Measurements from ENCODE around the gene CEMP1.
"Not testable (repeated sequence)": the region's sequence is repeated elsewhere in the genome, so short reads cannot be mapped to it uniquely, and the experiment has no call there.

CEMP1 gene

DNA sequence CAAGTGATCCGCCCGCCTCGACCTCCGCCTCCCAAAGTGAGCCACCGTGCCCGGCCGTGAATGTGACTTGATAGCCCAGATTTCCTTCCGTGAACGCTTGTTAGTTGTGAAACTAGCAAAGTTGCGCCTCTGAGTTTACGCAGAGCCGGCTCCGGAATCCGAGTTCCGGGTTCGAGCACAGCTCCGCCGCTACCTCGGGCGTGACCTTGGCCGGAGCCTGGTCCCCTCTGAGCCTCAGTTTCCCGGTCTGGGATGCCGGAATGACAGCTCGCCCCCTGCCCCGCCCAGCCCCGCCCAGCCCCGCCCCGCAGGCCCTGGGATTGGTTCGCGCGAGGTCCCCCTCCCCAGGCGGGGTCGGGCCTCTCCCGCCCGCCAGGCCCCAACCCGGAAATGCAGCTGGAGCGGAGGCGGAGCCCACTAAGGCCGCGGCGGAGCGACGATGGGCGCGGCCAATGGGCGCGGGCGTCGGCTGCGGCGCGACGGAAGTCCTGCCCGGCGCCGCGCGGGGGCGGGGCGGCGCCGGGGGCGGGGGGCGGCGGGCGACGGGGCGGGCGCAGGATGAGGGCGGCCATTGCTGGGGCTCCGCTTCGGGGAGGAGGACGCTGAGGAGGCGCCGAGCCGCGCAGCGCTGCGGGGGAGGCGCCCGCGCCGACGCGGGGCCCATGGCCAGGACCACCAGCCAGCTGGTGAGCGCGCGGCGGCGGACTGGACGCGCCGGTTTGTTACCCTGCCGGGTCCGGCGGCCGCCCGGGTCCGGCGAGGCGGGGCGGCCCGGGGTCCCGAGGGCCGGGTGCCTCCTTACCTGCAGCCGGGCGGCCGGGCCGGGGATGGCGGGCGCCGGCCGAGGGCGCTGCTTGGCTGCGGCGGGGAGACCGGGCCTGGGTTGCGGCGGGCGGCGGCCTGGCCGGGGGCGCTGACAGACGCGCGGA lies 6.5 kb upstream of the CEMP1 start, which contains the start of gene PDPK1:
PDPK1 (plus strand) TSS at position 571 of the 929 bp plus-strand sequence; CDS start at position 663, 92 bp downstream.
- FAIRE-seq (no peak), DNase-seq (ENCODE audit: low spot score) (peak; percentile 97)

DNA sequence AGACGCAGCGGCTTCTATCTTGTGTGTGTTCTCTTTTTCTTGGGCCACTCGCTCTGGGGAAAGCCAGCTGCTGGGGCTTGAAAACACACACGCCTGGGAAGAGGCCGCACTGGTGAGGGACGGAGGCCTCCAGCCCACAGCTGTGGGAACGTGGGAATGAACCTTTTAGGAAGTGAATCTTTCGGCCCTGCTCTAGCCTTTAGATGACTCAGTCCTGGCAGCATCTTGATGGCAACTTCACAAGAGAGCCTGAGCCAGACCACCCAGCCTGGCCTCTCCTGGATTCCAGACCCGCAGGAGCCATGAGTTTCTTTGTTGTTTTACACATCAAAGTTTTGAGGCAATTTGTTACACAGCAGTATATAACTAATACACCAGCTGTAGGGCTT lies 4.4 kb upstream of the CEMP1 start:
- DNase-seq (ENCODE audit: low spot score) = no peak

DNA sequence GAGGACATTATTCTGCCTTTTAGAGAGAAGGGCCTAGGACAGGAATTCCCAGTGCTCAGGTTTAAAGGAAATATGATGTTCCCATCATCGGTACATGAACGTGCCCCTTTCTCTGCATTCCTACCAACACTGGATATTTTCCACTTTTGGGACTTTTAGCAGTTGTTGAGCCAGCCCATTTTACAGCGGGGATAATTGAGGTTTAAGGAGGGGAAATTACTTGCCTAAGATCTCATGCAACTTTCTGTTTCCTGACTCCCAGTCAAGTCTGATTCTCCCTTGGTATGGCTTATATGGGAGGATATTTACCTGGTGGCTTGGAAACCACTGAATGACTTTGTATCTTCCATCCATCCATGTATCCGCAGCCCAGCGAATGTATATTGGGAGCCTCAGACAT lies 3.1 kb upstream of the CEMP1 start:
- FAIRE-seq; DNase-seq (ENCODE audit: low spot score): not testable (repeated sequence)

More for the DNA sequence above, 4.4 kb upstream of the CEMP1 start:
- FAIRE-seq = no peak

DNA sequence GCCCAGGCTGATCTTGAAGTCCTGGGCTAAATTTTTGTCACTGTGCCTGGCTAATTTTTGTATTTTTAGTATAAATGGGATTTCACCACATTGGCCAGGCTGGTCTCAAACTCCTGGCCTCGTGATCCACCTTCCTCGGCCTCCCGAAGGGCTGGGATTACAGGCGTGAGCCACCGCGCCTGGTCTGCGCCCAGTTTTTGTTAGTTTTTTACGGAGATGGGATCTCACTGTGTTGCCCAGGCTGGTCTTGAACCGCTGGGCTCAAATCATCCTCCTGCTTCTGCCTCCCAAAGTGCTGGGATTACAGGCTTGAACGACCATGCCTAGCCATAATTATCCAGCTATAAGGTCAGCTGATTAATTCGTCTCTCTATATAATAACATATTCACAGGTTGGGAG lies 2.7 kb upstream of the CEMP1 start:
- FAIRE-seq = no peak
- DNase-seq (ENCODE audit: low spot score) = no peak

DNA sequence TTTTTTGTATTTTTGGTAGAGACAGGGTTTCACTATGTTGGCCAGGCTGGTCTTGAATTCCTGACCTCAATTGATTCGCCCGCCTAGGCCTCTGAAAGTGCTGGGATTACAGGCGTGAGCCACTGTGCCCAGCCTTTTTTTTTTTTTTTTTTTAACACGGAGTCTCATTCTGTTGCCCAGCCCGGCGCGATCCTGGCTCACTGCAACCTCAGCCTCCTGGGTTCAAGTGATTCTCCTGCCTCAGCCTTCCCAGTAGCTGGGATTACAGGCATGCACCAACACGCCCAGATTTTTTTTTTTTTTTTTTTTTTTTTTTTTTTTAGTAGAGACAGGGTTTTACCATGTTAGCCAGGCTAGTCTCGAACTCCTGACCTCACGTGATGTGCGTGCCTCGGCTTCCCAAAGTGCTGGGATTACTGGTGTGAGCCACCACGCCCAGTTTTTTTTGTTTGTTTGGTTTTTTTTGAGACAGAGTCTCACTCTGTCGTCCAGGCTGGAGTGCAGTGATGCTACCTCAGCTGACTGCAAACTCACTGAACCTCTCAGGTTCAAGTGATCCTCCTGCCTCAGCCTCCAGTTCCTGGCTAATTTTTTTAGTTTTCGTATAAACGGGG lies 2.0 kb upstream of the CEMP1 start:
- DNase-seq (ENCODE audit: low spot score); FAIRE-seq: not testable (repeated sequence)

DNA sequence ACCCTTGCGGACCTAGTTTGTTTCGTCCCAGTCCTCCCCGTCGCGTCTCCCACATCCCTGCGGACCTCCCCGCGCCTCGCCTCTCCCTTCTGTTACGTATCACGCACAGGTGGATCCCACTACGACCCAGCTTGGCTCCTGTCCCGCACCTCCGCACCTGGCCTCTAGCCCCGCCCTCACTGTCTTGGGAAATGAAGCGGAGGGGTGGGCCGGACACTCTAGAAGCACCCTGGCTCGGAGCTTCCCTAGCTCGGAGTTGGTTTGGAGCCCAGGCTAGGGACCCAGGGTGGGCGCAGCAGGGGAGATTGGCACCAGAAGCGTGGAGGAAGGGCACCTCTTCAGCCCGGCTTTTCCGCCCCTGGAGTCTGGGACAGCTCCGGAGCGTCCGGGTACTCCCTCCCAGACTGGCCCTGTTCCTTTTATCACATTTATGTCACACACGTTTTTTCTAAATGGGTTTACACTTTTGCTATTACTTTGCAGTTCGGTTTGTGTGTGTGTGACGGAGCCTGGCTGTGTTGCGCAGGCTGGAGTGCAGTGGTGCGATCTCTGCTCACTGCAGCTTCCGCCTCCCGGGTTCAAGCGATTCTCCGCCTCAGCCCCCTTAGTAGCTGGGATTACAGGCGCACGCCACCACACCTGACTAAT lies 1.4 kb upstream of the CEMP1 start:
- peak; percentile 91 for FAIRE-seq
- DNase-seq (ENCODE audit: low spot score) = peak; percentile 59

DNA sequence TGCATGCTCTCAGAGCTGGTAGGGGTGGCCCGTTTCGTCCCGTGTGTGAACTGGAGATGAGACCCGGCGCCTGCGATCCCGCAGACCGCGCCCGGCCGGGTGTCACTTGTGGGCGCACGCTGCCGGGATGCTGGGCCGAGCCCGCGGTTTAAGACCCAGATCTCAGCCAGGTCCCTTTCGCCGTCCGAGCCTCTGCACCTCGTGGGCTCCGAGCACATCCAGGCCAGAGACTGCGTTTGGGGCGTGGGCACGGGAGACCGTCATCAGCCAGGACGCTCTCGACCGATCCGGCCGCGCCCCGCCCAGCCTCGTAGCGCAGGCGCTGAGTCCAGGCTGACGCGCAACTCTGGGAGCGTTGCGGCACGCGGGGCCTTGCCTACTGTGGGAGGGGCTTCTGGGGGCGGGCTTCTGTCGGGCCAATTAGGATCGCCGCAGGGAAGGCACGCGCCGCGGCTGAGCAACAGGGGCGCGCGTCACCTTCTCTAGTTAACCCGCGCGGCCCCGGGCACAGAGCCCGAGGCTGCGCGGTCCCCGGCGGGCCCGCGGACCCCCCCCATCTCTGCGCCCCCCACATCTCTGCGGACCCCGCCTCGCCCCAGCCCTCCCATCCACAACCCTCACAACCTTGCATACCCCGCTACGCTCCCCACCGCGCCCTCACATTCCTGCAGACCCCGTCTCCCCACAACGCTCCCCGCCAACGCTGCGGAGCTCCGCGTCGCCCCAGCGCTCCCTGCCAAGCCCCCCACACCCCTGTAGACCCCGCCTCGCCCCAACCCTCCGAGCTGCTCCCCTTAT lies 687 bp upstream of the CEMP1 start:
- FAIRE-seq = peak; percentile 95

DNA sequence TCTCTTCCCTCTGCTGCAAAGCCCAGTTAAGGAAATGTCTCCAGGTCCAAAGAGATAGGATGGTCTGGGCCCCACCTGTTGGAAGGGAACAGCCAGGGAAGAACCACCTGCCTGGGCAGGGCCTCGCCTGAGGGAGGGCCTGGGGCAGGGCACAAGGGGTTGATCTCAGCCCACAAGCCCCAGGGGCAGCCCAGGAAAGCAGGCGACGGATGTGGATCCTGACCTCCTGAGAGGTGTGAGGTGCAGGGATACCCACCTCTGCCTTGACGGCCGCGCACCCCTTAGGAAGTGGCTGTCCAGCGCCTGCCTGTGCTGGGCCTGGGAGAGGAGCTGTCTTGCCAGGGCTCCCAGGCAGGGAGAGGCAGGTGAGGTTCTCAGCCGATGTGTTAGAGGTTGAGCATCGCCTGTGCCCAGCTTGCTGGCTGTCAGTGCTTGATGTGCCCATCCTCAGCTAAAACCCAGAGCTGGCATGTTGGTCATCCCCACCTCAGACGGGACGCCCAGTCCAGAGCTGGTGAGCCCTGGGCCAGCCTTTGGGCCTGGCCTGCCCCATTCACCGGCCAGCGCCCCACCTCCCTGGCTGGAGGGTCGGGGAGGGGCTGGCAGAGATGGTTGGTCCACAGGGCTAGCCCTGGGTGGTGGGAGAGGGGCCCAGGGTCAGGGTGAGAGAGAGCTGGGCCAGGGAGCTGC lies 434 bp downstream of the CEMP1 start:
- no peak for DNase-seq (ENCODE audit: low spot score)
- FAIRE-seq = no peak

More for the DNA sequence above, 687 bp upstream of the CEMP1 start:
- peak; percentile 98 for DNase-seq (ENCODE audit: low spot score)

DNA sequence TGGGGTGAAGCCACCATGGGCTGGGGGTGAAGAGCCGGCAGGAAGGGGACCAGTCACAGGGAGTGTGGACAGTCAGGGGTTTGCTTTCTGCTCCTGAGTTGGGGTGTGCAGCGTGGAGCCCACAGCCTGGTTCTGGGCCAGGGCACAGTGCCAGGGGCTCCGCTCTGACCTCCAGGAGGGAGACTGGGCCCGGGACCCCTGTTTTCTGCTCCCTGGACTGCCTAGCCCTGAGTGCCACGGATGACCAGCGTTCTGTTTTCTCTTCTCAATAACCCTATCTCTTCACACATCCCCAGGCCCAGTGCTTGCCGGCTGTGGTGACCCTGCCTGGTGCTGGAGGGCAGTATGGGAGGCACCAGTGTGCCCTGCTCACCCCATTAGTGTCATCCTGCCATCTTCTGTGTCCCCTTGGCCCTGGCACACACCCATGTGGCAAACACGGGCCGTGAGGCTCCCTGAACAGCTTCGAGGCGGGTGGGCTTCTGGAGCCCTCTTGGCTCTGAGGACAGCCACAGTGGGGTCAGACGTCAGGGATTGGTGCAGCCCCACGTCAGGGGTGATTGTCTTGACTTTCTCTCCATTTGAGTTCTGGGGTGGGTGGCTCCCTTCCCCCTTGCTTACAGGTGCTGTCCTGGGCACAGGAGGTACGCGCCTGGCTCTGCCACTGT lies 1.1 kb downstream of the CEMP1 start:
- peak; percentile 37 for FAIRE-seq
- no peak for DNase-seq (ENCODE audit: low spot score)

DNA sequence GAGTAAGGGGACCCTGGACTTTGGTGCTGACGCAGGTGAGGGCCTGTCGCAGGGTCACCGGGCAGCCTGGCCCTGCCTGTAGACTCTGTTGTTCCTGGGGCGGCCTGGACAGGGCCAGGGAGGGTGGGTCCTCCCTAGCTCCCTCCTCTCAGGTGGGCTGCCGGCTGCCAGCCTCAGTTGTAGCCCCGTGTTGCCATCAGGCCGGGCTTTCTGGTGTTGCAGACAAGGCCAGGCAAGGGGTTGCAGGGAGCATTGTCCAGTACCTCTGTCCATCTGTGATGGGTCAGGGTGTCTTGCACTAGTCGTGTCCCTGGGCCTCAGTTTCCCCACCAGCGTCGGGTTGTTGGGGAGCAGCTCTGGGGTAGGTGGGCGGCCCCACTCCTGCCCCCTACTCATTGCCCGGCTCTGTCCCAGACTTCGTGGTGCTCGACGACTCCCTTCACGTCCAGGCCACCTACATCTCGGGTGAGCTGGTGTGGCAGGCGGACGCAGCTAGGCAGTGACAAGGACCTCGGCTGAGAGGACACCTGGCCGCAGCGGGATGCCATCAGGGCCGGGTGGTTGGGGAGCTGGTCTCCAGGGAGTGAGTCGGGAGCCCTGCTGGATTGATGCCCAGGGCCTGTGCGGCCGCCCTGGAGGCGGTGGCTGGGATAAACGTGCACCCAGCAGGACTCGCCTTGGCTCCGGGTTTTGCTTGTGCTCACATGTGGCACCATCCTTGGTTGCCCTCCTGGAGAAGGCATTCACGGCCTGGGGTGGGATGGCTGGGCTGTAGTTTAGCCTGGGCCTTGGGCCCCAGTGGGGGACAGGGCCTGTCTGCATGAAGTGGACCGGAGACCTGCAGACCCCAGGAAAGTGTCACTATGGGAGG lies 1.9 kb downstream of the CEMP1 start:
- DNase-seq (ENCODE audit: low spot score) = no peak

DNA sequence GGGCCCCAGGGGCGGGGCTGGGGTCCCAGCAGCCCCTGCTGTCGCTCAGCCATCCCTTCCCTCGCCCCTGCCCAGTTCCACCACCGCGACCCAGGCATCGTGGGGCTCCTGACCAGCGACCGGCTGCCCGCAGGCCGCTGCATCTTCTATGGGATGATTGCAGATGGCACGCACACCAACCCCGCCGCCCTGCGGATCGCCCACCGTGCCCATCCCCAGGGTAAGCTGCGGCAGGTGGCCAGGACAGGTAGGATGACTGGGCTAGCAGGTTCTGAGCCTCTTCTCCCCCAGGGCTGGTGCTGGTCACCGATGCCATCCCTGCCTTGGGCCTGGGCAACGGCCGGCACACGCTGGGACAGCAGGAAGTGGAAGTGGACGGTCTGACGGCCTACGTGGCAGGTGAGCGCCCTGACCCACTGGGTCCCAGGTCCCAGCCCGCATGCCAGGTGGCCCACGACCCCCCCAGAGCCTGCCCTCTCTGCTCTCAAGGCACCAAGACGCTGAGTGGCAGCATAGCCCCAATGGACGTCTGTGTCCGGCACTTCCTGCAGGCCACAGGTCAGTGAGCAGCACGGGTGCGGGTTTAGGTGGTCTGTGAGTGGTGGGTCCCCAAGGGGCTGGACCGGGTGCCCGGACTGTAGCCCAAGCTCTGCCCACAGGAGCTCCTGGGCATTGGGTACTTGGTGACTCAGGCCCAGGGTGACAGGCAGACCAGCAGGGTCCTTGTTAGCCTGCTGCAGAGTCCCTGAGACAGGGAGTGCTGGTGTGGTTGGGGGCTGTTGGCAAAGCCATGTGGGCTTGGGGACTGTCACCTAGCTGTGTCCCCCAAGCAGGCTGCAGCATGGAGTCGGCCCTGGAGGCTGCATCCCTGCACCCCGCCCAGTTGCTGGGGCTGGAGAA lies 2.8 kb downstream of the CEMP1 start:
- FAIRE-seq = no peak
- no peak for DNase-seq (ENCODE audit: low spot score)

More for the DNA sequence above, 1.9 kb downstream of the CEMP1 start:
- FAIRE-seq = no peak

DNA sequence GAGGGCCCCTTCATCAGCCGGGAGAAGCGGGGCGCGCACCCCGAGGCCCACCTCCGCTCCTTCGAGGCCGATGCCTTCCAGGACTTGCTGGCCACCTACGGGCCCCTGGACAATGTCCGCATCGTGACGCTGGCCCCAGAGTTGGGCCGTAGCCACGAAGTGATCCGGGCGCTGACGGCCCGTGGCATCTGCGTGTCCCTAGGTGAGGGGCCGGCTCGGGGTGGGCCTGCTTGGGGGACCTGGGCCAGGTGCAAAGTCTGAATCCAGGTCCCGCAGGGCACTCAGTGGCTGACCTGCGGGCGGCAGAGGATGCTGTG lies 3.5 kb downstream of the CEMP1 start:
- DNase-seq (ENCODE audit: low spot score) (no peak), FAIRE-seq (no peak)

DNA sequence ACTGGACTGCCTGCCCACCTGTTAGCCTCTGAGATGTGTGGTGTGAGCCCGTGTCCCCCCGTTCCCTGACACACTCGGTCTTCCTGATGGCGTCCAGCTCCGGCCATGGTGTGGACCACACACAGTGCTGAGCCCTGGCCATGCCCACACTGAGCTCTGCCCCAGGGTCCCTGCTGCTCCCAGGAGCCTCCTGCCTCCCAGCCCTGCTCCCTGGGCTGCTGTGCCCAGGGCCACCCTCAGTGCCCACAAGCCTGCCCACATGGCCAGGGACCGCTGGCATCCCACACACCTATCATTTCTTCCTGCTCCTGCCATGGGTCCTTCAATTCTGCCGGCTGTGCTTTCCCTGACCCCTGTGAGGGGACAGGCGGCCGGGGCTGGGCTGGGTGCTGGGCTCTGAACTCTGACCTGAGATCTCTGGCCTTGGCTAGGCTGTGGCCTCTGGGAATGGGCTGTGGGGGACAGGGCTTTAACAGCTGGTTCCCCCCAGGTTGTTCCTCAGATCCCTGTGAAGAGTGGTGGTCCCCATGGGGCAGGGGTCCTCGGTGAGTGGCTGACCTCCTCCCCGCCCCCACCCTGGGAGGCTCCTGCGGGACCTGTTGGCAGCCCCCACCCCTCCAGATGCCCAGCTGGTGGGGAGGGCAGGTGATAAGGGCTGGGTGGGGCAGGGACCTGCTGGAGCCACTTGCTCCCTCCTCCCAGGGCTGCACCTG lies 4.0 kb downstream of the CEMP1 start:
- FAIRE-seq (no peak), DNase-seq (ENCODE audit: low spot score) (no peak)

DNA sequence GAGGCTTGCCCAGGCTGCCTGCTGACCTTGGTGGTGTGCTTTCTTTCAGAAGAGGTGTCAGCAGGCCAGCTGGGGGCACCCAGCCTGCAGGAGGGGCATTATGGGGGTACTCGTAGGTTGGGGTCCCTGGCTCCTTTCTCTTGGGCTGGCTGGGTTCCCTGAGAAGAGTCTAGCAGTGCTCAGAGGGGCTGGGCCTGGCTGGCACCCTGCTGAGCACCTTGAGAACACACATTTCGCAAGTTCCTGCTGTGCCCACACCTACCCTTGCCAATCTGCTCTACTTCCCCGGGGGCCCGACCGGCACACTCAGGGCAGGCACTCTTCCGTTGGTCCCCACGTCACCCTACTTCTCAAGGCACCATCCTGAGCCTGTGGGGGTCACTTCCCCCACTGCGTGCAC lies 5.1 kb downstream of the CEMP1 start:
- DNase-seq (ENCODE audit: low spot score) = no peak
- FAIRE-seq = no peak

DNA sequence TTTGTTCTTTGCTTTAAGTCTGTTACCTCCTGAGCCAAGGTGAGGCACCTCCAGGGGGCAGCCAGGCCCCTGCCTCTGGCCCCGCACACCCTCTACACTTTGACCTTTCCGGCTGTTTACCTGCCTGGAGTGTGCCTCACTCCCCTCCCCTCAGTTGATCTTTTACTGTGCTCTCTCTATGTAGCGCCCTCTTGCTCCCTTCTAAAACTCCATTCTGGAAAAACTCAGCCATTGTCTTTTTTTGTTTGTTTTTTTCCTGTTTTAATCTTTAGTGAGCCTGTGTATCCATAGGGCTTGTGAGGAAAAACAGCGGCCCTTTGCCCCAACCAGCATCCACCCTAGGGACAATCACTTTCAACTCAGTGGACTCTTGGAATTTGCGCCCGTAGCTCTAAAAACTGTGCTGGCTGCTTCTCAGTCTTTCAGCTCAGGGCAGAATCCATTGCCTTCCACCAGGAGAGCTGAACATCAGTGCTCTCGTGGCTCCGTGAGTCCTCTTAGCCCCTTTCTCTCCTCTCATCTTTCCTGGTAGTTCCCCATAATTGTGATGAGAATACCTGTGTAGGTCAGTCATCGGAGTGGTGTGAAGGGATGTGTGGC lies 6.8 kb downstream of the CEMP1 start:
- FAIRE-seq = no peak
- DNase-seq (ENCODE audit: low spot score) = no peak

DNA sequence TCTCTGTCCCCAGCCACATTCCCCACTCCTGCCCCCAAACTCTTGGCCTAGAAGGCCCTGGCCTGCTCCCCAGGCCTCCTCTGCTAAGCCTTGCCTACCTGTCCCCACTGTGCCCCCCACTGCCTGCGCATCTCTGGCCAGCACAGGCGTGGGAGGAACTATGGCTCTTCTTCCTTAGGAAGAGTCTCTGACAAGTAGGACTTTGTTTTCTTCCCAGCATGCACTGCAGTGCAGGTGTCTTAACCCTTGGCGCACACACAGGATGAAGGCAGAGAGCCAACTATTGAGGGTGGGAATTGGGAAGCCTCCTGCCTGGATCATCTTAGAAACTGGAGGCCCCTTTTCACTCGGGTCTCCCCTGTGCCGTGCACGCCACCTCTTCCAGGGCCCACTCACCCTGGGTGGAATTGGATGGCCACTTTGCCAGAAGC lies 7.4 kb downstream of the CEMP1 start:
- FAIRE-seq (no peak), DNase-seq (ENCODE audit: low spot score) (no peak)
